BLaER1 (cell line): Measurements from ENCODE around the gene TAF1D.
"Not testable (repeated sequence)": the region's sequence is repeated elsewhere in the genome, so short reads cannot be mapped to it uniquely, and the experiment has no call there.

Experiments used
- H3K27ac ChIP-seq: shearing (Covaris generic); formaldehyde crosslinking; 2 replicates; pipeline ENCODE4 v1.8.1; 2022
- H3K27me3 ChIP-seq: shearing (Covaris generic); formaldehyde crosslinking; 2 replicates; pipeline ENCODE4 v1.8.1; 2022
- H3K36me3 ChIP-seq: shearing (Covaris generic); formaldehyde crosslinking; 2 replicates; pipeline ENCODE4 v1.8.1; 2022
- H3K4me1 ChIP-seq: shearing (Covaris generic); formaldehyde crosslinking; 2 replicates; pipeline ENCODE4 v1.8.1; 2022
- H3K4me2 ChIP-seq: shearing (Covaris generic); formaldehyde crosslinking; 2 replicates; pipeline ENCODE4 v1.8.1; 2022
- H3K4me3 ChIP-seq: shearing (Covaris generic); formaldehyde crosslinking; 2 replicates; pipeline ENCODE4 v1.8.1; 2022
- H3K9ac ChIP-seq: shearing (Covaris generic); formaldehyde crosslinking; 2 replicates; pipeline ENCODE4 v1.8.1; 2022
- H3K9me3 ChIP-seq: shearing (Covaris generic); formaldehyde crosslinking; 2 replicates; pipeline ENCODE4 v1.8.1; 2022
- H4K20me1 ChIP-seq: shearing (Covaris generic); formaldehyde crosslinking; 2 replicates; pipeline ENCODE4 v1.8.1; 2022
- Cebpa-rat ChIP-seq: shearing (Covaris generic); IDR thresholded peaks from 2 replicates; pipeline ENCODE4 v1.8.1; 2022

Gene TAF1D

DNA sequence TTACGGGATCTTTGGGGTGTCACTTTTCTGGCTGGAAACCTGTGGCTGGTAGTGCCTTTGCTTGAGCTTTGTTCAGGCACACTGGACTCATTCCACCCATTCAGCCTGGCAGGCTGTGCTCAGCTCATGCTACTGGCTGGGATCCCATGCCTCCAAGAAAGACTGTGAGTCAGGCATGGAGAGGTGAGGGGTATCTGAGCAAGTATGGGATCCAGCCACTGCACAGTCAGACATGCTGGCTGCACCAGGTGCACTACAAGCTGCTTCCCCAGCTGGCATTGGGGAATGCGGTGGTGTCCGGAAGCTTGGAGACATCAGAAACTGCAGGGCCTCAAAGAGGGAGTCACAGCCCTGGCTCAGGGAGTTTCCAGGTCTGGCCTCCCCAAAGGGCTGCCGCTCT is 30.8 kb upstream of the TAF1D start:
- TF ChIP-seq Cebpa-rat, result no peak
- no peak overlapping the region for H3K27ac ChIP-seq
- H3K9me3 ChIP-seq, result peaks cover 39% of the 10 kb centered on the region
- no peaks in the 10 kb centered on the region for H4K20me1 ChIP-seq
- no peak overlapping the region for H3K4me3 ChIP-seq
- peaks cover 17% of the 10 kb centered on the region for H3K36me3 ChIP-seq
- no peaks in the 10 kb centered on the region for H3K27me3 ChIP-seq
- no peak overlapping the region for H3K4me2 ChIP-seq
- H3K4me1 ChIP-seq, result peaks cover 24% of the 10 kb centered on the region
- no peak overlapping the region for H3K9ac ChIP-seq

GRCh38 chr11:93770160-93770559 is 28.9 kb upstream of the TAF1D start:
- no peak overlapping the region for H3K9ac ChIP-seq
- peaks cover 26% of the 10 kb centered on the region for H3K36me3 ChIP-seq
- peaks cover 12% of the 10 kb centered on the region for H3K4me1 ChIP-seq
- H3K4me2 ChIP-seq, result no peak overlapping the region
- peaks cover 30% of the 10 kb centered on the region for H3K9me3 ChIP-seq
- H3K27me3 ChIP-seq, result no peaks in the 10 kb centered on the region
- no peak overlapping the region for H3K4me3 ChIP-seq
- no peak overlapping the region for H3K27ac ChIP-seq
- no peak for TF ChIP-seq Cebpa-rat
- no peaks in the 10 kb centered on the region for H4K20me1 ChIP-seq

DNA sequence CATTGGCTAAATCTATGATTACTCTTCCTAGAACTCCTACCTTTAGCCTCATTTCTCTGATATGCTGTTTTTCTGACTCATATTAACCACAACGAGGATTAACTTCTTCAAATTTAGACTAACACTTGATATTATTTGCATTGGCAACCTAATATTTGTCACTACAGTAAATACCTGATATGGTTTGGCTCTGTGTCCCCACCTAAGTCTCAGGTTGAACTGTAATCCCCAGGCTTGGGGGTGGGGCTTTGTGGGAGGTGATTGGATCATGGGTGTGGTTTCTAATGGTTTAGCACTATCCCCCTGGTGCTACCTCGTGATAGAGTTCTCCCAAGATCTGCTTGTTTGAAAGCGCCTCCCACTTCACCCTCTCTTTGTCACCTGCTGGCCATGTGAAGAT is 25.7 kb upstream of the TAF1D start:
- Histone ChIP-seq H3K4me1 (no peaks in the 10 kb centered on the region), H3K27me3 (no peaks in the 10 kb centered on the region), H4K20me1 (no peaks in the 10 kb centered on the region), H3K4me2 (no peak overlapping the region), H3K9ac (no peak overlapping the region), H3K9me3 (peaks cover 8% of the 10 kb centered on the region), H3K36me3 (peaks cover 42% of the 10 kb centered on the region), H3K27ac (no peak overlapping the region), H3K4me3 (no peak overlapping the region)
- no peak for TF ChIP-seq Cebpa-rat

DNA sequence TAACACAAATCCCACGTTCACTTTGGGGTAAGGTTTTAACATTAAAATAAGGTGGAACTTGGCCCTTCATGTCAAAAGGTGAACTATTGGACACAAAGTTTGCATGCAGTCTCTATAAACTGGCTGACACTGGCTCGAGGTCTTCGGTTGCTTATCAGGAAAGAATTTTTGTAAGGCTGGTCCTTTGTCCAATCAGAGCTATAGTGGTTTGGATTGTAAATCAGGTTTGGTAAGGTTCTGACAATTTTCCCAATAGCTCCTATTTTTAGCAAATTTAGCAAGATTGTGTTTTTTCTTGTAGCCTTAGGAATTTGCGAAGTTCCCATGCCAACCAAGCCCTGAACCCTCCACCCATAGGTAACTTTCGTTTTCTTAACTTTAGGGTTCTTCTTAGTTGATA is 25.2 kb upstream of the TAF1D start:
- Histone ChIP-seq H3K4me2 (no peak overlapping the region), H3K4me1 (no peaks in the 10 kb centered on the region), H3K27me3 (no peaks in the 10 kb centered on the region), H3K4me3 (no peak overlapping the region), H3K27ac (no peak overlapping the region), H3K36me3 (peaks cover 42% of the 10 kb centered on the region), H4K20me1 (no peaks in the 10 kb centered on the region), H3K9me3 (peaks cover 5% of the 10 kb centered on the region), H3K9ac (no peak overlapping the region)
- no peak for TF ChIP-seq Cebpa-rat

- Histone ChIP-seq H3K9me3 (peaks cover 5% of the 10 kb centered on the region), H3K9ac (no peak overlapping the region), H3K27ac (no peak overlapping the region), H3K27me3 (no peaks in the 10 kb centered on the region), H3K4me3 (no peak overlapping the region), H4K20me1 (no peaks in the 10 kb centered on the region), H3K4me1 (no peaks in the 10 kb centered on the region), H3K36me3 (peaks cover 51% of the 10 kb centered on the region), H3K4me2 (no peak overlapping the region)
- TF ChIP-seq Cebpa-rat, result no peak
Observed at GRCh38 chr11:93765551-93765950, 24.3 kb upstream of the TAF1D start.

GRCh38 chr11:93761910-93762309 is 20.6 kb upstream of the TAF1D start:
- no peak overlapping the region for H3K27ac ChIP-seq
- H3K27me3 ChIP-seq, result no peaks in the 10 kb centered on the region
- H3K4me3 ChIP-seq, result no peak overlapping the region
- no peaks in the 10 kb centered on the region for H3K4me1 ChIP-seq
- peaks cover 83% of the 10 kb centered on the region for H3K36me3 ChIP-seq
- H3K4me2 ChIP-seq, result no peak overlapping the region
- H4K20me1 ChIP-seq, result no peaks in the 10 kb centered on the region
- no peak overlapping the region for H3K9ac ChIP-seq
- TF ChIP-seq Cebpa-rat, result no peak
- peaks cover 7% of the 10 kb centered on the region for H3K9me3 ChIP-seq

DNA sequence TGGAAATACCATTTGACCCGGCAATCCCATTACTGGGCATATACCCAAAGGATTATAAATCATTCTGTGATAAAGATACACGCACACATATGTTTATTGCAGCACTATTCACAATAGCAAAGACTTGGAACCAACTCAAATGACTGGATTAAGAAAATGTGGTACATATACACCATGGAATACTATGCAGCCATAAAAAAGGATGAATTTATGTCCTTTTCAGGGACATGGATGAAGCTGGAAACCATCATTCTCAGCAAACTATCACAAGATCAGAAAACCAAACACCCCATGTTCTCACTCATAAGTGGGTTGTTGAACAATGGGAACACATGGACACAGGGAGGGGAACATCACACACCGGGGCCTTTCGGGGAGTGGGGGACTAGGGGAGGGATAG is 17.8 kb upstream of the TAF1D start:
- H4K20me1 ChIP-seq, H3K9ac ChIP-seq, H3K4me3 ChIP-seq, H3K27ac ChIP-seq, H3K4me1 ChIP-seq, H3K4me2 ChIP-seq, H3K9me3 ChIP-seq, H3K27me3 ChIP-seq: not testable (repeated sequence)
- peaks cover 92% of the 10 kb centered on the region for H3K36me3 ChIP-seq

DNA sequence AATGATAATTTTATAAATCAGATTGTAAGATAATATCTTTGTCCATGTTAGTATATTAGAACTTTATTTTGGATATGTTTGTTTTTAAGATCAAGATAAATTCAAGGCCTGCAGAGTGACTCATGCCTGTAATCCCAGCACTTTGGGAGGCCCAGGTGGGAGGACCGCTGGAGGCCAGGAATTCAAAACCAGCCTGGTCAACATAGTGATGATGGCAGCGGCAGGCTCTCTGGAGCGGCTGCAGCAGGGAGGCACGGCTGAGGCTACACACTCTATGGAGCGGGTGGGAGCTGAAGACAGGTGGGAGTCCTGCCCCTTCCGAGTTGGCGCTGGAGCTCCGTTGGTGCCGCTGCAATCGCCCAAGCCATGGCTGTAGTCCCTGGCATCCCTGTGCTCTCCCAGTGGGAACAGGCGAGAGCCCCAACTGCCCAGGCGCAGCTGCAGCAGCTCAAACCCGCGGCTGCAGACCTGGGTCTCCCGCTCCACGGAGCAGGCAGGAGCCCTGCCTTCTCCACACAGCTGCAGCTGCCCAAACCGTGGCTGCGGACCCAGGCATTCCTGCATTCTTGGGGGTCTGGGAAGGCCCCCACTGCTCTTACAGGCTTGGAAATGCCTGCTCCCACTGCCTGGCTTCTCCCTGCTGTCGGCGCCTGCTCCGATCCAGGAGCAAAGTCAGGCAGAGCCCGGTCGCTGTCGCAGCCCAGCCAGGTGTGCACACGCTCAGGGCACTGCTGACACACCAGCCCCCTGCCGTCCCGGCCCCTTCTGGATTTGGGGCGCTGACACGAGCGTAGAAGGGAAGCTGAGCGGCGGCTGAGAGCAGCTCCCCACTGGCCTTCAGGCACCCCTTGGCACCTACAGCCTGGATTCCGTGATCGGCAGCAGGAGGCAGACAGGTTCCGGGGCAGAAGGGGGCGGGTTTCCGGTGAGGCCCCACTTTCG is 16.9 kb upstream of the TAF1D start:
- no peak overlapping the region for H3K9ac ChIP-seq
- TF ChIP-seq Cebpa-rat, result no peak
- no peaks in the 10 kb centered on the region for H3K4me1 ChIP-seq
- no peaks in the 10 kb centered on the region for H4K20me1 ChIP-seq
- peaks cover 91% of the 10 kb centered on the region for H3K36me3 ChIP-seq
- H3K27me3 ChIP-seq, result no peaks in the 10 kb centered on the region
- no peak overlapping the region for H3K4me3 ChIP-seq
- H3K4me2 ChIP-seq, result no peak overlapping the region
- H3K9me3 ChIP-seq, result peaks cover 6% of the 10 kb centered on the region; the same call in 1 of the 2 replicates
- H3K27ac ChIP-seq, result no peak overlapping the region

GRCh38 chr11:93757301-93757700 is 16.0 kb upstream of the TAF1D start:
- H3K27ac ChIP-seq, result no peak overlapping the region
- H4K20me1 ChIP-seq, result no peaks in the 10 kb centered on the region
- H3K4me2 ChIP-seq, result no peak overlapping the region
- no peaks in the 10 kb centered on the region for H3K4me1 ChIP-seq
- no peak overlapping the region for H3K4me3 ChIP-seq
- H3K9ac ChIP-seq, result no peak overlapping the region
- peaks cover 6% of the 10 kb centered on the region; the same call in 1 of the 2 replicates for H3K9me3 ChIP-seq
- no peak for TF ChIP-seq Cebpa-rat
- peaks cover 84% of the 10 kb centered on the region for H3K36me3 ChIP-seq
- no peaks in the 10 kb centered on the region for H3K27me3 ChIP-seq

- Histone ChIP-seq H3K4me2 (no peak overlapping the region), H3K36me3 (peaks cover 82% of the 10 kb centered on the region)
Observed at GRCh38 chr11:93756748-93757147, 15.5 kb upstream of the TAF1D start.

More at GRCh38 chr11:93756748-93757147, 15.5 kb upstream of the TAF1D start:
- H3K4me3 ChIP-seq, result no peak overlapping the region
- peaks cover 6% of the 10 kb centered on the region; the same call in 1 of the 2 replicates for H3K9me3 ChIP-seq
- H3K4me1 ChIP-seq, result no peaks in the 10 kb centered on the region
- H3K27ac ChIP-seq, result no peak overlapping the region
- no peak for TF ChIP-seq Cebpa-rat
- H3K9ac ChIP-seq, result no peak overlapping the region
- no peaks in the 10 kb centered on the region for H4K20me1 ChIP-seq
- H3K27me3 ChIP-seq, result no peaks in the 10 kb centered on the region
